ENCODE data around the gene WDR5.

Gene WDR5

GRCh38 chr9:134146774-134147493 is 11.1 kb downstream of the WDR5 start:
- Histone ChIP-seq H3K36me3 (peaks cover 69% of the 10 kb centered on the region), H3K4me1 (no peaks in the 10 kb centered on the region), H3K27me3 (no peaks in the 10 kb centered on the region), H3K4me3 (ENCODE audit: low read depth, low read length) (no peak overlapping the region), H3K9me3 (no peaks in the 10 kb centered on the region)
- no peak for DNase-seq
- TF ChIP-seq, protein P1, sequence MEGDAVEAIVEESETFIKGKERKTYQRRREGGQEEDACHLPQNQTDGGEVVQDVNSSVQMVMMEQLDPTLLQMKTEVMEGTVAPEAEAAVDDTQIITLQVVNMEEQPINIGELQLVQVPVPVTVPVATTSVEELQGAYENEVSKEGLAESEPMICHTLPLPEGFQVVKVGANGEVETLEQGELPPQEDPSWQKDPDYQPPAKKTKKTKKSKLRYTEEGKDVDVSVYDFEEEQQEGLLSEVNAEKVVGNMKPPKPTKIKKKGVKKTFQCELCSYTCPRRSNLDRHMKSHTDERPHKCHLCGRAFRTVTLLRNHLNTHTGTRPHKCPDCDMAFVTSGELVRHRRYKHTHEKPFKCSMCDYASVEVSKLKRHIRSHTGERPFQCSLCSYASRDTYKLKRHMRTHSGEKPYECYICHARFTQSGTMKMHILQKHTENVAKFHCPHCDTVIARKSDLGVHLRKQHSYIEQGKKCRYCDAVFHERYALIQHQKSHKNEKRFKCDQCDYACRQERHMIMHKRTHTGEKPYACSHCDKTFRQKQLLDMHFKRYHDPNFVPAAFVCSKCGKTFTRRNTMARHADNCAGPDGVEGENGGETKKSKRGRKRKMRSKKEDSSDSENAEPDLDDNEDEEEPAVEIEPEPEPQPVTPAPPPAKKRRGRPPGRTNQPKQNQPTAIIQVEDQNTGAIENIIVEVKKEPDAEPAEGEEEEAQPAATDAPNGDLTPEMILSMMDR (IDR thresholded peaks at IDR 0.05; ENCODE audit: low read depth, low read length): no peak

DNA sequence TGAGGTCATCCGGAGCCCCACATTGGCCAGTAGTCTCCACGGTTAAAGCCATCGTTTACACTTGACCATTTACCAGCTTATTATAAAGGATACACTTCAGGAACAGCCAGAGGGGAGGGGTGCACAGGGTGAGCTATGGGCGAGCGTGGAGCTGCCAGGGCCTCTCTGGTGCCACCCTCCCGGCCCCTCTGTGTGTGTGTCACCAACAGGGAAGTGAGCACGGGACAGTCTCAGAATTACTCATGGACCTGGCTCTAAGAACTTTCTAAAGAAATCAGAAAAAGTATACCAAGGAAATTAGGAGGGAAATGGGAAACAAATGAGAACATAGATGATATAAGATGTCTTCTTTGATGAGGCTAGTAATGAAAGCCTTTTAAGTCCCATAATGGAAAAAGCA is 13.5 kb downstream of the WDR5 start:
- TF ChIP-seq, protein P1 (IDR thresholded peaks at IDR 0.05; ENCODE audit: low read depth, low read length): no peak
- Histone ChIP-seq H3K36me3 (peaks cover 77% of the 10 kb centered on the region), H3K4me3 (ENCODE audit: low read depth, low read length) (no peak overlapping the region), H3K4me1 (no peaks in the 10 kb centered on the region), H3K9me3 (no peaks in the 10 kb centered on the region), H3K27me3 (no peaks in the 10 kb centered on the region)
- no peak for DNase-seq

DNA sequence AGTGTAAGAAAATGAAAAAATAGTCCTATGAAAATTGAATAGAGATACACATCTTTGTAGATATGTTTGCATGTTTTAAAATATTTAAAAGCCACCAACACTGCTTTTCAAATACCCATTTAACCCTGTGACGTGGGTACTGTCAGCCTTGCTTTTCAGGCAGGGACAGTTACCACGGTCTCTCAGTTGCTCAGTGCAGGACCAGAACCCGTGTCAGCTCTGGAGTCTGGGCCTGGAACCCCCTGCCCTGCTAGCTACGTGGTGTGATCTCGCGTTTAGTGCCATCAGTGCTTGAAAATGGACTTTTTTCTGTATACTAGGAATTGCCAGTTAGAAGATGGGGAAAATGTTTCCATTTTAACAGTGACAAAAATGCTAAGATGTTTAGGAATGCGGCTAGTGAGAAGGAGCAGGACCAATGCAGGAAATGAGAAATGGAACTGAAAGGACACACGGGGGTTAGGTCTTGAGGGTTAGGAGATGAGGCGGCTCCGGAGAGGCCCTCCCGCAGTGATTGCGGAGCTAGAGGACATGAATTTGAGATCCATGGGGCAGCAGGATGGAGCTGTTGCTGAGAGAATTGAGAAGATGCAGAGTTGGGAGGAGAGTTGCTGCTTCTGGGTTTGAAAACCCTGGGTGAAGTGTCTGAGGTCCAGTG is 14.8 kb downstream of the WDR5 start:
- TF ChIP-seq, protein P1 (IDR thresholded peaks at IDR 0.05; ENCODE audit: low read depth, low read length): no peak
- no peaks in the 10 kb centered on the region for H3K4me1 ChIP-seq
- H3K36me3 ChIP-seq: peaks cover 76% of the 10 kb centered on the region
- no peak overlapping the region for H3K4me3 ChIP-seq (ENCODE audit: low read depth, low read length)
- no peaks in the 10 kb centered on the region for H3K9me3 ChIP-seq
- no peak for DNase-seq
- no peaks in the 10 kb centered on the region for H3K27me3 ChIP-seq

DNA sequence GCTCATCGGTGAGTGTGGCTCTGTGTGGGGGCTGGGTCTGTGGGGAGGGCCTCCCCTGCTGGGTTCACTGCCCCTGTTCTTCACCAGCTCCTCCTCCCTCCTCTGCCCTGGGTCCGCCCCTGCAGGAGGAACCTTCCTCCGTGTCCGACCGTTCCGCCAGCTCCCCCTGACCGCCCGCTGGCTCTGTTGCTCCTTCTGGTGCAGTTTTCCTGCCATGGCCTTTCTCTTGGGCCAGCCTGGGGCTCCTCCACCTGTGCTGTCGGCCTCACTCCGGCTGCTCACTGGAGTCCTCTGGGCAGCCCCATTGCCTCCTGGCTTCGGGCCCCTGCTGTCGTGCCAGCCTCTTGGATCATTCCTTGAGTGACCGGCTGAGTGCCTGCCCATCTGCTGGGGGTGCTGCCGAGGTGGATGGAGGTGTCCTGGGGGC is 16.2 kb downstream of the WDR5 start:
- DNase-seq: no peak
- TF ChIP-seq, protein P1 (IDR thresholded peaks at IDR 0.05; ENCODE audit: low read depth, low read length): no peak
- Histone ChIP-seq H3K9me3 (no peaks in the 10 kb centered on the region), H3K27me3 (no peaks in the 10 kb centered on the region), H3K4me1 (no peaks in the 10 kb centered on the region), H3K4me3 (ENCODE audit: low read depth, low read length) (no peak overlapping the region), H3K36me3 (peaks cover 80% of the 10 kb centered on the region)

DNA sequence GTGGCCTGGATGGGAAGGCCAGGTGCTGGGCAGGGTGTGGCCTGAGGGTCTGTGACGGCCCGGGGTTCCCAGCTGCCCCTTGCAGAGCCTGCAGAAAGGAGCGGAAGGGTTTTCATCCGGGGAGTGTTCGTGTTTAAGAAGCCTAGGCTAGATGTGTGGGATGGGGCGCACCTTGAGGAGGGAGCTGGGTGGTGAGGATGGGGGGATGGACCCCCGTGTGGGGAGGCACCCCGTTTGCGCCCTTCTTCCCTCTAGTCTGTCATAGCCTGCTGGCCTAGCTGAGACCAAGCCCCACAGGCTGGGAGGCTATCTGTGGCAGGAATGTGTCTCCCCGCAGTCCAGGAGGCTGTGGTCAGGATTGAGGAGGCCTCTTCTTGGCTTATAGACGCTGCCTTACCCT is 16.6 kb downstream of the WDR5 start:
- no peak for DNase-seq
- H3K4me1 ChIP-seq: no peaks in the 10 kb centered on the region
- H3K4me3 ChIP-seq (ENCODE audit: low read depth, low read length): no peak overlapping the region
- H3K27me3 ChIP-seq: no peaks in the 10 kb centered on the region
- TF ChIP-seq, protein P1 (IDR thresholded peaks at IDR 0.05; ENCODE audit: low read depth, low read length): no peak
- H3K36me3 ChIP-seq: peaks cover 80% of the 10 kb centered on the region
- no peaks in the 10 kb centered on the region for H3K9me3 ChIP-seq

- H3K36me3 ChIP-seq: peaks cover 86% of the 10 kb centered on the region
- H3K4me1 ChIP-seq: no peaks in the 10 kb centered on the region
- no peak overlapping the region for H3K4me3 ChIP-seq (ENCODE audit: low read depth, low read length)
Measured at GRCh38 chr9:134153450-134153849, 17.6 kb downstream of the WDR5 start.

More at GRCh38 chr9:134153450-134153849, 17.6 kb downstream of the WDR5 start:
- no peaks in the 10 kb centered on the region for H3K9me3 ChIP-seq
- H3K27me3 ChIP-seq: no peaks in the 10 kb centered on the region
- TF ChIP-seq, protein P1 (IDR thresholded peaks at IDR 0.05; ENCODE audit: low read depth, low read length): no peak
- DNase-seq: no peak
